Measurements from ENCODE around the gene SFI1.
"Not testable (repeated sequence)": the region's sequence is repeated elsewhere in the genome, so short reads cannot be mapped to it uniquely, and the experiment has no call there.

Gene SFI1

GRCh38 chr22:31540966-31541365 lies 44.6 kb downstream of the SFI1 start:
- DNase-seq (ENCODE audit: low read depth in 2 of 2): no peak

- DNase-seq (ENCODE audit: low read depth in 2 of 2): no peak
These were observed 48.4 kb downstream of the SFI1 start for GRCh38 chr22:31544481-31545480.

GRCh38 chr22:31550871-31551370 lies 54.6 kb downstream of the SFI1 start:
- DNase-seq (ENCODE audit: low read depth in 2 of 2): no peak

- DNase-seq (ENCODE audit: low read depth in 2 of 2): peak in 1 of 2 experiments; percentile 10
These were observed 60.4 kb downstream of the SFI1 start for GRCh38 chr22:31556627-31557203.

- DNase-seq (ENCODE audit: low read depth in 2 of 2): not testable (repeated sequence)
These were observed 62.2 kb downstream of the SFI1 start for GRCh38 chr22:31558546-31558945.

GRCh38 chr22:31561238-31561887 lies 65.0 kb downstream of the SFI1 start:
- DNase-seq (ENCODE audit: low read depth in 2 of 2): peak; percentile 33 to 39

- DNase-seq (ENCODE audit: low read depth in 2 of 2): no peak
These were observed 65.6 kb downstream of the SFI1 start for GRCh38 chr22:31561970-31562369.

- DNase-seq (ENCODE audit: low read depth in 2 of 2): no peak
These were observed 70.1 kb downstream of the SFI1 start for GRCh38 chr22:31566484-31566883.

- DNase-seq (ENCODE audit: low read depth in 2 of 2): no peak
These were observed 70.9 kb downstream of the SFI1 start for GRCh38 chr22:31567196-31567595.

GRCh38 chr22:31567702-31568101 lies 71.4 kb downstream of the SFI1 start:
- DNase-seq (ENCODE audit: low read depth in 2 of 2): no peak

- no peak for DNase-seq (ENCODE audit: low read depth in 2 of 2)
These were observed 72.8 kb downstream of the SFI1 start for GRCh38 chr22:31569126-31569525.

GRCh38 chr22:31572939-31573338 lies 76.6 kb downstream of the SFI1 start:
- DNase-seq (ENCODE audit: low read depth in 2 of 2): no peak

GRCh38 chr22:31574055-31574670 lies 77.8 kb downstream of the SFI1 start:
- DNase-seq (ENCODE audit: low read depth in 2 of 2): no peak

- DNase-seq (ENCODE audit: low read depth in 2 of 2): no peak
These were observed 78.9 kb downstream of the SFI1 start for GRCh38 chr22:31575190-31575589.

GRCh38 chr22:31577711-31578110 lies 81.4 kb downstream of the SFI1 start:
- DNase-seq (ENCODE audit: low read depth in 2 of 2): no peak

GRCh38 chr22:31578171-31578570 lies 81.8 kb downstream of the SFI1 start:
- DNase-seq (ENCODE audit: low read depth in 2 of 2): no peak

- no peak for DNase-seq (ENCODE audit: low read depth in 2 of 2)
These were observed 83.5 kb downstream of the SFI1 start for GRCh38 chr22:31579835-31580242.

GRCh38 chr22:31583861-31584485 lies 87.6 kb downstream of the SFI1 start:
- DNase-seq (ENCODE audit: low read depth in 2 of 2): peak; percentile 12 to 23

- DNase-seq (ENCODE audit: low read depth in 2 of 2): no peak
These were observed 88.4 kb downstream of the SFI1 start for GRCh38 chr22:31584804-31585160.

GRCh38 chr22:31585161-31585859 lies 89.0 kb downstream of the SFI1 start:
- no peak for DNase-seq (ENCODE audit: low read depth in 2 of 2)

Measured in fibroblast of skin of left quadriceps (primary cell).